CD4-positive, alpha-beta memory T cell (primary cell): ENCODE data around the gene ANKRD33B. TPM values are rescaled to one million over a fixed set of nuclear protein-coding genes. Genes with fewer than 3 reads are reported as not detected.

ENCODE experiments used
- CTCF ChIA-PET: fragments of 350-600 bp; sonication (Branson Sonifier 250); formaldehyde crosslinking; loops from one replicate; lab custom pipeline; 2021; ENCODE audit warnings: inconsistent platforms; ENCODE audit not compliant: partially characterized antibody; lab: Charles Lee
- POLR2A ChIA-PET: fragments of 350-600 bp; sonication (Branson Sonifier 250); formaldehyde crosslinking; loops from one replicate; lab custom pipeline; 2021; ENCODE audit not compliant: partially characterized antibody; lab: Charles Lee
- DNase-seq, 5 donors: peaks; one replicate each; pipeline versions ENCODE4 v3.0.0 to v3.0.0-alpha.2; 2020 to 2022; ENCODE audit warnings: mixed read lengths in 1 of 5
- H3K27ac ChIP-seq: one replicate; pipeline ENCODE4 v1.7.0; 2013; ENCODE audit warnings: low read depth, low read length
- H3K27me3 ChIP-seq: 2 replicates; pipeline ENCODE4 v1.7.0; 2013; ENCODE audit warnings: mild to moderate bottlenecking, low read length, moderate library complexity; ENCODE audit not compliant: insufficient read depth
- H3K36me3 ChIP-seq: 2 replicates; pipeline ENCODE4 v1.7.0; 2013; ENCODE audit warnings: mild to moderate bottlenecking, low read length, moderate library complexity; ENCODE audit not compliant: insufficient read depth
- H3K4me1 ChIP-seq: 2 replicates; pipeline ENCODE4 v1.7.0; 2013; ENCODE audit warnings: mild to moderate bottlenecking, low read length, moderate library complexity; ENCODE audit not compliant: insufficient read depth
- H3K4me3 ChIP-seq, 2 donors: one replicate each; pipeline ENCODE4 v1.7.0; 2013; ENCODE audit warnings: low read length in 2 of 2, mild to moderate bottlenecking in 1 of 2
- H3K9me3 ChIP-seq, 2 donors: one replicate each; pipeline ENCODE4 v1.7.0; 2013; ENCODE audit warnings: low read length in 2 of 2, control low read depth in 1 of 2; ENCODE audit not compliant: control insufficient read depth in 1 of 2
- H3K27ac Mint-ChIP-seq, 7 donors: one replicate each; pipeline ENCODE4 v1.8.0; 2020 to 2021; ENCODE audit warnings: mixed read lengths in 7 of 7, mild to moderate bottlenecking in 6 of 7, inconsistent platforms in 3 of 7, moderate library complexity in 3 of 7
- H3K27me3 Mint-ChIP-seq, 2 donors: one replicate each; pipeline ENCODE4 v1.8.0; 2020 to 2021; ENCODE audit warnings: mixed read lengths in 2 of 2
- H3K36me3 Mint-ChIP-seq, 2 donors: one replicate each; pipeline ENCODE4 v1.8.0; 2020 to 2021; ENCODE audit warnings: mixed read lengths in 2 of 2, inconsistent platforms in 1 of 2, mild to moderate bottlenecking in 1 of 2
- H3K4me1 Mint-ChIP-seq, 4 donors: one replicate each; pipeline ENCODE4 v1.8.0; 2020 to 2021; ENCODE audit warnings: mixed read lengths in 4 of 4, mild to moderate bottlenecking in 1 of 4
- H3K4me3 Mint-ChIP-seq, 8 donors: one replicate each; pipeline ENCODE4 v1.8.0; 2020 to 2021; ENCODE audit warnings: mixed read lengths in 8 of 8, mild to moderate bottlenecking in 7 of 8, moderate library complexity in 6 of 8, inconsistent platforms in 3 of 8
- H3K9me3 Mint-ChIP-seq, 8 donors: one replicate each; pipeline ENCODE4 v1.8.0; 2020 to 2021; ENCODE audit warnings: mixed read lengths in 8 of 8, mild to moderate bottlenecking in 5 of 8, inconsistent platforms in 3 of 8, moderate library complexity in 1 of 8
- intact Hi-C: fragments of 100-400 bp; cut with micrococcal nuclease; formaldehyde crosslinking; loops from one replicate; pipeline ENCODE4 v1.15.1; 2023
- polyA plus RNA-seq, 2 donors: library from polyadenylated mRNA; unstranded; fragments of 300-500 nt; fragmentation: Illumina TruSeq; gene quantifications; one replicate each; pipeline ENCODE4 v1.2.3, GENCODE V29; 2021
- total RNA-seq, 2 experiments: library from RNA; stranded (reverse); gene quantifications; one replicate each; pipeline ENCODE4 v1.2.3, GENCODE V29; 2021

The ANKRD33B gene
- total and polyA plus RNA-seq, 4 experiments from 2014 or later, result 0.05 to 2.3 (median 1.2) TPM

DNA sequence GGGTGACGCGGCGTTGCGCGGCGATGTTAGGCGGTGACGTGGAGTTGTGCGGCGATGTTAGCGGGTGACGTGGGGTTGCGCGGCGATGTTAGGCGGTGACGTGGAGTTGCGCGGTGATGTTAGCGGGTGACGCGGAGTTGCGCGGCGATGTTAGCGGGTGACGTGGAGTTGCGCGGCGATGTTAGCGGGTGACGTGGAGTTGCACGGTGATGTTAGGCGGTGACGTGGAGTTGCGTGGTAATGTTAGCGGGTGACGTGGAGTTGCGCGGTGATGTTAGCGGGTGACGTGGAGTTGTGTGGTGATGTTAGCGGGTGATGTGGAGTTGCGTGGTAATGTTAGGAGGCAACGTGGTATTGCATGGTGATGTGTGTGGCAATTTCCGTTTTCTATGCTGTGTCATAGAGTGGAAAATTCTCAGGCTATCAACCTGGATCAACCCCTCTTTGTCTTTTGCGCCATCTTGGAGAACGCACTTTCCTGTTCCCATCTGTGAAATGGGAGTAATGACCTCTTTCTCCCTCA lies 76.0 kb downstream of the ANKRD33B start:
- H3K9me3 Mint-ChIP-seq, result peaks cover 0 to 18% (median 8%) of the 10 kb centered on the region in 8 donors
- no peaks in the 10 kb centered on the region for H3K36me3 ChIP-seq
- H3K4me1 Mint-ChIP-seq, result peaks cover 6 to 42% (median 11%) of the 10 kb centered on the region in 4 donors
- no peaks in the 10 kb centered on the region for H3K27me3 Mint-ChIP-seq
- CTCF ChIA-PET, result no interaction called here
- no peaks in the 10 kb centered on the region for H3K9me3 ChIP-seq
- DNase-seq, result no peak
- H3K36me3 Mint-ChIP-seq, result peaks cover 5 to 10% of the 10 kb centered on the region in 2 donors
- no peak overlapping the region for H3K27ac ChIP-seq
- H3K27me3 ChIP-seq, result no peaks in the 10 kb centered on the region
- POLR2A ChIA-PET, result no interaction called here
- H3K27ac Mint-ChIP-seq, result peak overlapping the region in 2 of 7 donors; percentile 85 to 86
- intact Hi-C loops, result loop anchor here (10.0 kb wide), 1 partner anchor 125 kb away; the partner anchor contains the start of gene DAP
- no peak overlapping the region for H3K4me3 ChIP-seq
- H3K4me3 Mint-ChIP-seq, result peak overlapping the region in 1 of 8 donors; percentile 3
- H3K4me1 ChIP-seq, result peaks cover 11% of the 10 kb centered on the region

GRCh38 chr5:10642367-10642766 lies 78.5 kb downstream of the ANKRD33B start:
- no peak overlapping the region for H3K4me3 ChIP-seq

DNA sequence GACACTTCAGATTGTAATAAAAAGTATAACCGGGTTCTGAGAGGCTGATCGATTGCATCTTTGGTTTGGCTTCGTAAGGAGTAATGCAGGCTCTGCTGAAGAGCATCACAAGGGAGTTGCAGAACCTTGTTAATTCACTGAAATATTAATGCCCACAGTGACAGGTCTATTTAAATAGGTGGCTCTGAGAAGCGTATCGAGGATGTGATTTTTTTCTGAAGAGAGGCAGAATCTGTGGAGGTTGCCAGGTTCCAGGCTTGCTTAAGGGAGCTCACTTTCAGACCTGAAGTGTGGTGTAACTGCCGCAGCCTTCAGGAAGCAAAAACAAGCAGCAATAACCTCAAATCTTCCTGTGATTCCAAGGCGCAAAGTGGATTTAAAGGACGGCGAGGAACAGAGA lies 80.3 kb downstream of the ANKRD33B start:
- POLR2A ChIA-PET, result no interaction called here
- Histone ChIP-seq H3K9me3 (no peaks in the 10 kb centered on the region), H3K36me3 (no peaks in the 10 kb centered on the region), H3K4me3 (no peak overlapping the region), H3K27me3 (no peaks in the 10 kb centered on the region), H3K27ac (no peak overlapping the region), H3K4me1 (no peaks in the 10 kb centered on the region)
- Mint-ChIP-seq H3K27me3 (no peaks in the 10 kb centered on the region), H3K27ac (no peak overlapping the region), H3K9me3 (peaks cover 0 to 10% (median 5%) of the 10 kb centered on the region in 8 donors), H3K4me1 (peaks cover 0 to 12% (median 1%) of the 10 kb centered on the region in 4 donors), H3K36me3 (peaks cover 5% of the 10 kb centered on the region in 2 donors), H3K4me3 (no peak overlapping the region)
- CTCF ChIA-PET, result interaction anchor here (1.0 to 1.2 kb wide), 2 partner anchors 15 to 191 kb away, joined by 3 to 4 read pairs; no protein-coding TSS in a partner anchor
- intact Hi-C loops, result no loop called here
- no peak for DNase-seq

More at GRCh38 chr5:10642367-10642766, 78.5 kb downstream of the ANKRD33B start:
- intact Hi-C loops, result no loop called here
- no peaks in the 10 kb centered on the region for H3K36me3 ChIP-seq
- H3K4me1 ChIP-seq, result no peaks in the 10 kb centered on the region
- Mint-ChIP-seq H3K4me3 (no peak overlapping the region), H3K9me3 (peaks cover 0 to 18% (median 8%) of the 10 kb centered on the region in 8 donors), H3K36me3 (peaks cover 5 to 10% of the 10 kb centered on the region in 2 donors), H3K4me1 (peaks cover 0 to 23% (median 1%) of the 10 kb centered on the region in 4 donors), H3K27ac (peak overlapping the region in 1 of 7 donors; percentile 32), H3K27me3 (no peaks in the 10 kb centered on the region)
- DNase-seq, result no peak
- ChIA-PET CTCF (no interaction called here), POLR2A (no interaction called here)
- H3K9me3 ChIP-seq, result no peaks in the 10 kb centered on the region
- no peak overlapping the region for H3K27ac ChIP-seq
- H3K27me3 ChIP-seq, result no peaks in the 10 kb centered on the region

GRCh38 chr5:10645146-10645545 lies 81.3 kb downstream of the ANKRD33B start:
- ChIA-PET POLR2A (no interaction called here), CTCF (no interaction called here)
- Mint-ChIP-seq H3K4me1 (peaks cover 0 to 10% (median 1%) of the 10 kb centered on the region in 4 donors), H3K27me3 (no peaks in the 10 kb centered on the region), H3K4me3 (no peak overlapping the region), H3K36me3 (peaks cover 2 to 5% of the 10 kb centered on the region in 2 donors), H3K27ac (no peak overlapping the region), H3K9me3 (peaks cover 0 to 7% (median 2%) of the 10 kb centered on the region in 8 donors)
- Histone ChIP-seq H3K36me3 (no peaks in the 10 kb centered on the region), H3K4me1 (no peaks in the 10 kb centered on the region), H3K4me3 (no peak overlapping the region), H3K27ac (no peak overlapping the region), H3K27me3 (no peaks in the 10 kb centered on the region), H3K9me3 (no peaks in the 10 kb centered on the region)
- DNase-seq, result no peak
- intact Hi-C loops, result no loop called here

DNA sequence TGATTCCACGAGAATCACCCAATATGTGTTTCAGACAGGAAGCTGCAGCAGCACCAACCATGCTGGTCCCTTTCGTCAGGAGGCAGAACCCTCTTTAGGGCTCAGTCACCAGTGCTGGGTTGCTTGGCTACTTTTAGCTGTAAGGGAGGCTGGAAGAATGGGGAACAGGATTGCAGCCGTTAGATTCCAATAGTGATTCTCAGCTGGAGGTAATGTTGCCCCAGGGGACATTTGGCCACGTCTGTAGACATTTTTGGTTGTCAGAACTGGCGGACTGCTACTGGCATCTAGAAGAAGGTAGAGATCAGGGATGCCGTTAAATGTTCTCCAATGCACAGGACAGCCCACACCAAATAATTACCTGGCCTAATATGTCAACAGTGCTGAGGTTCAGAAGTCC lies 81.8 kb downstream of the ANKRD33B start:
- Mint-ChIP-seq H3K27me3 (no peaks in the 10 kb centered on the region), H3K27ac (no peak overlapping the region)
- CTCF ChIA-PET, result no interaction called here

DNA sequence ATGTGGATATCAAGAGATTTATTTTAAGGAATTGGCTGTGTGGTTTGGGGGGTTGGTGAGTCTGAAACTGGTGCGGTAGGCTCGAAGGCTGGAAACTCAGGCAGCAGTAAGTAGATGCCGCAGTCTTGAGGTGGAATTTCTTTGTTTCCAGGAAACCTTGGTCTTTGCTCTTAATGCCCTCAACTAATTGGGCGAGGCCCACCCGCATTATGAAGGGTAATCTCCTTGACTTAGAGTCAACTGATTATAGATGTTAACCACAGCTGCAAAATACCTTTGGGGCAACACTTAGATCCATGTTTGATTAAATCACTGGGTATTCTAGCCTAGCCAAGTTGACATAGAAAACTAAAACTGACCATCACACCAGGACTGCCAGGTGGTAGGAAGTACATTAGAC lies 83.8 kb downstream of the ANKRD33B start:
- Histone ChIP-seq H3K27ac (no peak overlapping the region), H3K4me1 (no peaks in the 10 kb centered on the region), H3K27me3 (no peaks in the 10 kb centered on the region), H3K9me3 (no peaks in the 10 kb centered on the region), H3K36me3 (no peaks in the 10 kb centered on the region), H3K4me3 (no peak overlapping the region)
- ChIA-PET POLR2A (no interaction called here), CTCF (no interaction called here)
- Mint-ChIP-seq H3K36me3 (no peaks in the 10 kb centered on the region), H3K27ac (no peak overlapping the region), H3K9me3 (no peaks in the 10 kb centered on the region), H3K27me3 (no peaks in the 10 kb centered on the region), H3K4me3 (no peak overlapping the region), H3K4me1 (peaks cover 0 to 5% (median 1%) of the 10 kb centered on the region in 4 donors)
- intact Hi-C loops, result no loop called here
- DNase-seq, result no peak

More for the DNA sequence above, 81.8 kb downstream of the ANKRD33B start:
- Histone ChIP-seq H3K4me3 (no peak overlapping the region), H3K27me3 (no peaks in the 10 kb centered on the region), H3K36me3 (no peaks in the 10 kb centered on the region), H3K4me1 (no peaks in the 10 kb centered on the region), H3K27ac (no peak overlapping the region), H3K9me3 (no peaks in the 10 kb centered on the region)
- Mint-ChIP-seq H3K4me3 (no peak overlapping the region), H3K9me3 (peaks cover 0 to 2% (median 0%) of the 10 kb centered on the region in 8 donors), H3K36me3 (peaks cover 0 to 3% of the 10 kb centered on the region in 2 donors), H3K4me1 (peaks cover 0 to 8% (median 1%) of the 10 kb centered on the region in 4 donors)
- intact Hi-C loops, result no loop called here
- POLR2A ChIA-PET, result no interaction called here
- no peak for DNase-seq

DNA sequence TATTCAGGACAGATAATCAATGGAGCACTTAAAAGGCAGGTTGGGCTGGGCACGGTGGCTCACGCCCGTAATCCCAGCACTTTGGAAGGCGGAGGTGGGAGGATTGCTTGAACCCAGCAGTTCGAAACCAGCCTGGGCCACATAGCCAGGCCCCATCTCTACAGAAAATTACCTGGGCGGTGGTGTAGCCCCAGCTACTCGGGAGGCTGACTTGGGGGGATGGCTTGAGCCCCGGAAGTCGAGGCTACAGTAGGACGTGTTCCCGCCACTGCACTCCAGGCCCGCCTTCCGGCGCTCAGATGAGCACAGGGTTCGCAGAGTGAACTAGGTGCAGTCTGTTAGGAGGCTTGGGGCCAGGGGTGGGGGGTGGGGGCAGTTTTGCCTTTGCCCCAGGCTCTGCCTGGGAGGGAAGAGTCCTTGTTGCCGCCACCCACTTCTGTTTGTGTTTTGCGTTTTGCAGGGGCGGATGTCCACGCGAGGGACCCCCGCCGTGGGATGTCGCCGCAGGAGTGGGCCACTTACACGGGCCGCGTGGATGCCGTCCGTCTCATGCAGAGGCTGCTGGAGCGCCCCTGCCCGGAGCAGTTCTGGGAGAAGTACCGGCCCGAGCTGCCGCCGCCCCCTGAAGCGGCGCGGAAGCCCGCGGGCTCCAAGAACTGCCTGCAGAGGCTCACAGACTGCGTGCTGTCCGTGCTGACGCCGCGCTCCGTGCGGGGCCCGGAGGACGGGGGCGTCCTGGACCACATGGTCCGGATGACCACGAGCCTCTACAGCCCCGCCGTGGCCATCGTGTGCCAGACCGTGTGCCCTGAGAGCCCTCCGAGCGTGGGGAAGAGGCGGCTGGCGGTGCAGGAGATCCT lies 85.2 kb downstream of the ANKRD33B start:
- intact Hi-C loops, result no loop called here
- no peaks in the 10 kb centered on the region for H3K9me3 ChIP-seq

More for the DNA sequence above, 85.2 kb downstream of the ANKRD33B start:
- no peaks in the 10 kb centered on the region for H3K27me3 ChIP-seq
- no peak overlapping the region for H3K4me3 ChIP-seq
- no peaks in the 10 kb centered on the region for H3K4me1 ChIP-seq
- peaks cover 0 to 5% (median 1%) of the 10 kb centered on the region in 4 donors for H3K4me1 Mint-ChIP-seq
- CTCF ChIA-PET, result no interaction called here
- no peak for DNase-seq
- H3K9me3 Mint-ChIP-seq, result peaks cover 0 to 2% (median 0%) of the 10 kb centered on the region in 8 donors
- H3K36me3 ChIP-seq, result no peaks in the 10 kb centered on the region
- POLR2A ChIA-PET, result no interaction called here
- H3K27ac ChIP-seq, result no peak overlapping the region
- H3K27ac Mint-ChIP-seq, result no peak overlapping the region
- no peaks in the 10 kb centered on the region for H3K36me3 Mint-ChIP-seq
- no peak overlapping the region for H3K4me3 Mint-ChIP-seq
- no peaks in the 10 kb centered on the region for H3K27me3 Mint-ChIP-seq
